Natural killer cell treated with Interleukin-12 subunit alpha and Interleukin-12 subunit beta and Interleukin-15 and Interleukin-18, amount 100 ng/mL, for 72 hours (primary cell): Measurements from ENCODE around the gene IER3IP1. TPM values are rescaled to one million over a fixed set of nuclear protein-coding genes. Genes with fewer than 3 reads are reported as not detected.

Experiments used
- ATAC-seq, 2 donors: fragments of 150-1000 bp; cut with Tn5 transposase in 1 of 2; sonication (Bioruptor Pico), chemical (Tn5 transposase) in 1 of 2; 2 replicates each; pipeline ENCODE4 v1.10.0; 2021
- DNase-seq: peaks from one replicate; pipeline ENCODE4 v3.0.0; 2022; ENCODE audit warnings: low spot score
- H3K27ac Mint-ChIP-seq, 2 donors: 1 replicate in 1 of 2; 2 replicates in 1 of 2; pipeline ENCODE4 v1.8.0; 2022; ENCODE audit warnings: mixed read lengths in 2 of 2, mild to moderate bottlenecking in 1 of 2, moderate library complexity in 1 of 2
- H3K27me3 Mint-ChIP-seq, 2 donors: 1 replicate in 1 of 2; 2 replicates in 1 of 2; pipeline ENCODE4 v1.8.0; 2022; ENCODE audit warnings: mixed read lengths in 2 of 2
- H3K36me3 Mint-ChIP-seq: one replicate; pipeline ENCODE4 v1.8.0; 2022; ENCODE audit warnings: mixed read lengths
- H3K4me1 Mint-ChIP-seq, 2 donors: 1 replicate in 1 of 2; 2 replicates in 1 of 2; pipeline ENCODE4 v1.8.0; 2022; ENCODE audit warnings: low read depth in 2 of 2, mixed read lengths in 2 of 2, mild to moderate bottlenecking in 1 of 2
- H3K4me3 Mint-ChIP-seq: one replicate; pipeline ENCODE4 v1.8.0; 2022; ENCODE audit warnings: mixed read lengths
- H3K9me3 Mint-ChIP-seq: 2 replicates; pipeline ENCODE4 v1.8.0; 2022; ENCODE audit warnings: mixed read lengths
- total RNA-seq, 2 donors: library from RNA; stranded (reverse); gene quantifications; one replicate each; pipeline ENCODE4 v1.2.3, GENCODE V29; 2022

IER3IP1 gene
- total RNA-seq, 2 donors from 2014 or later: 10.0 to 15.3 TPM

DNA sequence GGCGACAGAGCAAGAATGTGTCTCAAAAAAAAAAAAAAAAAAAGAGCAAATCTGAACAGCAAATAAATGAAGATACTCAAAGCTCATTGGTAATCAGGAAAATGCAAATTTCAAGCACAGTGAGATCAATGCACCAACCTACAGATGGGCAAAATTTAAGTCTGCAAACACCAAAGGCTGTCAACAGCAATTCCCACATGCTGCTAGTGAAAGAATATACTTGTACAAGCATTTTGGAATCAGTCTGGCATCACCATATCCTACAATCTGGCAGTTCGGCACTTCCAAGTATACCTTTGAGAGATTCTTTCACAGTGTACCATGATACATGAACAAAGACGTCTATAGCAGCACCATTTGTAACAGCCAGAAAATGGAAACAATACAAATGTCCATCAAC is 30.0 kb downstream of the IER3IP1 start:
- Mint-ChIP-seq H3K4me1 (peaks cover 40 to 46% of the 10 kb centered on the region in 2 donors), H3K27me3 (no peaks in the 10 kb centered on the region)
- ATAC-seq: no peak

GRCh38 chr18:47143899-47144485 is 32.2 kb downstream of the IER3IP1 start:
- Mint-ChIP-seq H3K36me3 (no peaks in the 10 kb centered on the region), H3K27ac (no peak overlapping the region), H3K4me1 (peaks cover 25 to 28% of the 10 kb centered on the region in 2 donors), H3K4me3 (no peak overlapping the region), H3K27me3 (no peaks in the 10 kb centered on the region), H3K9me3 (no peaks in the 10 kb centered on the region)
- no peak for ATAC-seq
- DNase-seq: no peak

More for the DNA sequence above, 30.0 kb downstream of the IER3IP1 start:
- Mint-ChIP-seq H3K9me3 (no peaks in the 10 kb centered on the region), H3K36me3 (no peaks in the 10 kb centered on the region), H3K4me3 (no peak overlapping the region), H3K27ac (no peak overlapping the region)
- DNase-seq: no peak

DNA sequence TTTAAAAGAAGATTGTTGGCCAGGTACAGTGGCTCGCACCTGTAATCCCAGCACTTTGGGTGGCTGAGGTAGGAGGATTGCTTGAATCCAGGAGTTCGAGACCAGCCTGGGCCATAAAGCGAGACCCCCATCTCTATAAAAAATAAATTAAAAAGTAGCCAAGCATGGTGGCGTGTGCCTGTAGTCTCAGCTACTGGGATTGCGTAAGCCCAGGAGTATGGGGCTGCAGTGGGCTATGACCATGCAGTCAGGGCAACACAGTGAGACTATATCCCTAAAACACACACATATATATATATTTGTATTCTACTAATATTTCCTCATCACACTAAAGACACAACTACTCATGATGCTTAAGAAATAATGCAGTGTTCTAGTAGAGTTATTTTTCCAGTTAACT is 33.0 kb downstream of the IER3IP1 start:
- Mint-ChIP-seq H3K4me1 (peaks cover 18 to 25% of the 10 kb centered on the region in 2 donors), H3K36me3 (no peaks in the 10 kb centered on the region), H3K9me3 (no peaks in the 10 kb centered on the region), H3K27me3 (no peaks in the 10 kb centered on the region), H3K27ac (no peak overlapping the region), H3K4me3 (no peak overlapping the region)
- ATAC-seq: no peak
- DNase-seq: no peak

- DNase-seq: no peak
- peaks cover 15 to 24% of the 10 kb centered on the region in 2 donors for H3K4me1 Mint-ChIP-seq
- no peaks in the 10 kb centered on the region for H3K27me3 Mint-ChIP-seq
- no peaks in the 10 kb centered on the region for H3K36me3 Mint-ChIP-seq
- H3K9me3 Mint-ChIP-seq: no peaks in the 10 kb centered on the region
- H3K27ac Mint-ChIP-seq: no peak overlapping the region
- no peak for ATAC-seq
- no peak overlapping the region for H3K4me3 Mint-ChIP-seq
Observed at GRCh38 chr18:47141289-47141688, 34.9 kb downstream of the IER3IP1 start.

GRCh38 chr18:47121146-47121545 is 55.0 kb downstream of the IER3IP1 start:
- Mint-ChIP-seq H3K36me3 (peaks cover 20% of the 10 kb centered on the region), H3K27me3 (no peaks in the 10 kb centered on the region), H3K4me1 (peaks cover 14 to 18% of the 10 kb centered on the region in 2 donors), H3K4me3 (no peak overlapping the region), H3K27ac (peak overlapping the region in 1 of 2 donors; percentile 4), H3K9me3 (no peaks in the 10 kb centered on the region)
- DNase-seq (no peak), ATAC-seq (no peak)

DNA sequence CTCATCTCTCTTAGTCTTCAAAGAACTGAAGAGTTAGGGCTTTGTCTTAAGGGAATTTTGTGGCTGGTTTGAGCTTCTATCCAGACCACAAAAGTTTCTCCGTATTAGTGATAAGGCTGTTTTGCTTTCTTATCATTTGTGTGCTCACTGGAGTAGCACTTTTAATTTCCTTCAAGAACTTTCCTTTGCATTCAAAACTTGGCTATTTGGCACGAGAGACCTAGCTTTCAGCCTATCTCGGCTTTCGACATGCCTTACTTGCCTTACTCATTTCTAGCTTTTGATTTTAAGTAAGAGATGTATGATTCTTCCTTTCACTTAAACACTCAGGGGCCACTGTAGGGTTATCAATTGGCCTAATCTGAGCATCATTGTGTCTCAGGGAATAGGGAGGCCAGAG is 55.7 kb downstream of the IER3IP1 start:
- no peak for DNase-seq
- peaks cover 20% of the 10 kb centered on the region for H3K36me3 Mint-ChIP-seq
- peaks cover 14 to 18% of the 10 kb centered on the region in 2 donors for H3K4me1 Mint-ChIP-seq
- no peaks in the 10 kb centered on the region for H3K27me3 Mint-ChIP-seq
- H3K4me3 Mint-ChIP-seq: peak overlapping the region; percentile 9
- H3K27ac Mint-ChIP-seq: peak overlapping the region in 1 of 2 donors; percentile 2
- peak in 1 of 2 donors; percentile 89 for ATAC-seq
- no peaks in the 10 kb centered on the region for H3K9me3 Mint-ChIP-seq

GRCh38 chr18:47118981-47119380 is 57.2 kb downstream of the IER3IP1 start:
- Mint-ChIP-seq H3K27me3 (no peaks in the 10 kb centered on the region), H3K4me3 (no peak overlapping the region), H3K27ac (no peak overlapping the region), H3K9me3 (no peaks in the 10 kb centered on the region), H3K36me3 (peaks cover 20% of the 10 kb centered on the region), H3K4me1 (peaks cover 14 to 18% of the 10 kb centered on the region in 2 donors)
- ATAC-seq (no peak), DNase-seq (no peak)

DNA sequence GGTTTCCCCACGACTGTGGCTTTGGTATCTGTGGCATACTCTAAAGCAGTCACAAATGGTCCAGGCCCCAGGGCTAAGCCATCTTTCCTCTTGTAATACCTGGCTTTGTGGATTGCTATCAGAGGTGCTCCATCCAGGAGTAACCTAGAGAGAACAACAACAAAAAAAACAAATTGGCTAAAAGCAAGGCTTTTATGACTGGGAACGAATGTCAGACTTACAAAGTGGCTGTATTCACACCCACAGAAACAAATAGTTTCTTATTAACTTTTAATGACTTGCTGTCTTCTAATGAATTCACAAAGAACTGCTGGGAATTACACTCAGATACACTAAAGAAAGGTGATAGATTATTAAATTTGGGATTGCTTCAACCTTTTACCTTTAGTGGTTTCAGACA is 61.0 kb downstream of the IER3IP1 start:
- Mint-ChIP-seq H3K27me3 (no peaks in the 10 kb centered on the region), H3K27ac (no peak overlapping the region), H3K36me3 (peaks cover 12% of the 10 kb centered on the region), H3K9me3 (no peaks in the 10 kb centered on the region), H3K4me3 (no peak overlapping the region), H3K4me1 (peaks cover under 1 to 1% of the 10 kb centered on the region in 2 donors)
- no peak for ATAC-seq
- DNase-seq: no peak

DNA sequence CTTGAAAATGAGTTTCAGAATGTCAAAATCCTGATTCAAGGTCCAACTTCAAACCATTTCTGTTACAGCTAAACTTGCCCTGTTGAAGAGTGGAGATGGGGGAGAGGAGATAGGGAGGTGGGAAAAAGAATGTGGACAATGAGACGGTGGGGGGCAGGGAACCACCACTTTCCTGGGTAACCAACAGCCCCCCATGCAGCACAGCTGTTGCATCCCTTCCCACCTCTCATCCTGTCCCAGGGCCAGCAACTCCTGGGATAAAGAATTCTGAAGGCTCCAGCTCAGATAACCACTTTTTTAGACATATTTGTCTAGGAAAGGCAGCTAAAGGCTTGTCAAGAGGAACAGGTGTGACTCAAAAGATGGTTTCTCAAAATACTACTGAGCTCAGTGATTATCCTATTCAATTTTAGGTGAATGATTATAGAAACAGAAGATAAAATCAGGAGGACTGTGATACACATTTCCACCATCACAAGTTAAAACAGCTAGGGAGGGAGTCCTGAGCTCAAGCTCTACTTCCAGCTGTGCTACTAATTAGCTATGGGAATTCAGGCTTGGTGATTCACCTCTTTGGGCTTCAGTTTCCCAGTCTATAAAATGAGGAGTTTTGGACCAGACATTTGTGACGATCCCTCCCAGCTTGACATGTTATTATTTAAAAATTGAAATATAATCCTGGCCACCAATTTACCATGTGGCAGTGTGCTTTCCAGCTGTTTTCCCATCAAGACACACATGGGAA is 62.2 kb downstream of the IER3IP1 start:
- peaks cover 6% of the 10 kb centered on the region for H3K36me3 Mint-ChIP-seq
- DNase-seq (no peak), ATAC-seq (no peak)
- no peaks in the 10 kb centered on the region for H3K4me1 Mint-ChIP-seq
- no peak overlapping the region for H3K27ac Mint-ChIP-seq
- no peak overlapping the region for H3K4me3 Mint-ChIP-seq
- no peaks in the 10 kb centered on the region for H3K9me3 Mint-ChIP-seq
- H3K27me3 Mint-ChIP-seq: no peaks in the 10 kb centered on the region

GRCh38 chr18:47110492-47111274 is 65.5 kb downstream of the IER3IP1 start:
- Mint-ChIP-seq H3K4me3 (no peak overlapping the region), H3K4me1 (no peaks in the 10 kb centered on the region), H3K27ac (no peak overlapping the region), H3K36me3 (peaks cover 10% of the 10 kb centered on the region), H3K9me3 (no peaks in the 10 kb centered on the region), H3K27me3 (no peaks in the 10 kb centered on the region)
- no peak for DNase-seq
- ATAC-seq: no peak

- Mint-ChIP-seq H3K9me3 (no peaks in the 10 kb centered on the region), H3K27me3 (no peaks in the 10 kb centered on the region), H3K4me1 (no peaks in the 10 kb centered on the region), H3K27ac (no peak overlapping the region), H3K4me3 (no peak overlapping the region), H3K36me3 (peaks cover 11% of the 10 kb centered on the region)
- DNase-seq (no peak), ATAC-seq (no peak)
Observed at GRCh38 chr18:47109720-47110119, 66.4 kb downstream of the IER3IP1 start.

GRCh38 chr18:47108998-47109405 is 67.2 kb downstream of the IER3IP1 start:
- no peaks in the 10 kb centered on the region for H3K4me1 Mint-ChIP-seq
- peak overlapping the region in 1 of 2 donors; percentile 31 for H3K27ac Mint-ChIP-seq
- no peaks in the 10 kb centered on the region for H3K27me3 Mint-ChIP-seq
- H3K4me3 Mint-ChIP-seq: no peak overlapping the region
- DNase-seq (no peak), ATAC-seq (no peak)
- peaks cover 14% of the 10 kb centered on the region for H3K36me3 Mint-ChIP-seq
- no peaks in the 10 kb centered on the region for H3K9me3 Mint-ChIP-seq

- Mint-ChIP-seq H3K9me3 (no peaks in the 10 kb centered on the region), H3K36me3 (peaks cover 14% of the 10 kb centered on the region), H3K4me1 (no peaks in the 10 kb centered on the region), H3K27me3 (no peaks in the 10 kb centered on the region), H3K4me3 (no peak overlapping the region), H3K27ac (peak overlapping the region in 1 of 2 donors; percentile 31)
- ATAC-seq (no peak), DNase-seq (no peak)
Observed at GRCh38 chr18:47108373-47108772, 67.8 kb downstream of the IER3IP1 start.
